Islet precursor cell (in vitro differentiated cells): Measurements from ENCODE around the gene MPP1.

Source experiments
- DNase-seq: peaks from one replicate; pipeline ENCODE4 v3.0.0-alpha.2; 2018

MPP1 gene

GRCh38 chrX:154774622-154775021, 30.7 kb downstream of the MPP1 start:
- no peak for DNase-seq

GRCh38 chrX:154762537-154763296, 42.6 kb downstream of the MPP1 start, which contains the start of gene DKC1:
Gene DKC1, plus strand, starts transcription at chrX:154762864. Its CDS starts 102 bp downstream, at chrX:154762966.
- peak; percentile 98 for DNase-seq

GRCh38 chrX:154761977-154762536, 43.2 kb downstream of the MPP1 start:
- no peak for DNase-seq

- DNase-seq = no peak
Measured at GRCh38 chrX:154758696-154759095, 46.6 kb downstream of the MPP1 start.

GRCh38 chrX:154751669-154752271, 53.5 kb downstream of the MPP1 start:
- DNase-seq = no peak

GRCh38 chrX:154751203-154751668, 54.0 kb downstream of the MPP1 start:
- DNase-seq = no peak

GRCh38 chrX:154750301-154751202, 54.7 kb downstream of the MPP1 start, which contains the start of gene GAB3:
Gene GAB3, minus strand, starts transcription at chrX:154751077. Its CDS starts 52 bp downstream, at chrX:154751025.
- peak; percentile 62 for DNase-seq

- no peak for DNase-seq
Measured at GRCh38 chrX:154749856-154750255, 55.4 kb downstream of the MPP1 start.

GRCh38 chrX:154748712-154749339, 56.5 kb downstream of the MPP1 start:
- peak; percentile 60 for DNase-seq

- no peak for DNase-seq
Measured at GRCh38 chrX:154742613-154743012, 62.7 kb downstream of the MPP1 start.

- DNase-seq = no peak
Measured at GRCh38 chrX:154739952-154740465, 65.3 kb downstream of the MPP1 start.

GRCh38 chrX:154738011-154738738, 67.1 kb downstream of the MPP1 start:
- no peak for DNase-seq

GRCh38 chrX:154737136-154737535, 68.1 kb downstream of the MPP1 start:
- no peak for DNase-seq

GRCh38 chrX:154735695-154736393, 69.4 kb downstream of the MPP1 start:
- DNase-seq = peak; percentile 63

- DNase-seq = no peak
Measured at GRCh38 chrX:154734061-154734781, 71.1 kb downstream of the MPP1 start.

GRCh38 chrX:154733066-154733425, 72.2 kb downstream of the MPP1 start:
- no peak for DNase-seq

- DNase-seq = no peak
Measured at GRCh38 chrX:154732421-154733065, 72.7 kb downstream of the MPP1 start.

GRCh38 chrX:154731881-154732280, 73.4 kb downstream of the MPP1 start:
- no peak for DNase-seq

GRCh38 chrX:154731184-154731583, 74.1 kb downstream of the MPP1 start:
- no peak for DNase-seq
